SK-N-DZ (cell line): ENCODE measurements around the gene PCGF1.
A peak's percentile ranks its signal among the peaks of the same experiment; 100 is the strongest.

ENCODE experiments used
- DNase-seq: peaks from one replicate; pipeline ENCODE4 v3.0.0-alpha.2; 2015; ENCODE audit warnings: low spot score

PCGF1 gene

GRCh38 chr2:74537140-74537539 is 29.6 kb upstream of the PCGF1 start:
- DNase-seq, result no peak

- DNase-seq, result no peak
Measured at GRCh38 chr2:74536166-74536950, 28.9 kb upstream of the PCGF1 start.

- no peak for DNase-seq
Measured at GRCh38 chr2:74535440-74535965, 28.0 kb upstream of the PCGF1 start.

- no peak for DNase-seq
Measured at GRCh38 chr2:74534411-74534810, 26.9 kb upstream of the PCGF1 start.

- no peak for DNase-seq
Measured at GRCh38 chr2:74533464-74533863, 26.0 kb upstream of the PCGF1 start.

GRCh38 chr2:74532222-74532621 is 24.7 kb upstream of the PCGF1 start:
- no peak for DNase-seq

- DNase-seq, result no peak
Measured at GRCh38 chr2:74531666-74532065, 24.2 kb upstream of the PCGF1 start.

GRCh38 chr2:74530239-74531187 is 23.0 kb upstream of the PCGF1 start:
- no peak for DNase-seq

GRCh38 chr2:74529357-74530238 is 22.1 kb upstream of the PCGF1 start, which contains the start of the genes AUP1 and HTRA2:
Gene AUP1 (minus strand): TSS chr2:74529706. CDS start chr2:74529629, 77 bp downstream.
Gene HTRA2 (plus strand): TSS chr2:74529933. CDS start chr2:74530007, 74 bp downstream.
- DNase-seq, result peak; percentile 98

- DNase-seq, result no peak
Measured at GRCh38 chr2:74528600-74529356, 21.3 kb upstream of the PCGF1 start.

GRCh38 chr2:74527741-74528140 is 20.2 kb upstream of the PCGF1 start:
- no peak for DNase-seq

GRCh38 chr2:74526649-74527230 is 19.2 kb upstream of the PCGF1 start:
- no peak for DNase-seq

GRCh38 chr2:74525717-74526648 is 18.5 kb upstream of the PCGF1 start, which contains the start of gene DQX1:
Gene DQX1 (minus strand): TSS chr2:74526231. CDS start chr2:74525729, 502 bp downstream.
- DNase-seq, result no peak

- no peak for DNase-seq
Measured at GRCh38 chr2:74524955-74525716, 17.6 kb upstream of the PCGF1 start.

GRCh38 chr2:74524005-74524404 is 16.5 kb upstream of the PCGF1 start:
- no peak for DNase-seq

GRCh38 chr2:74522516-74522915 is 15.0 kb upstream of the PCGF1 start:
- DNase-seq, result no peak

GRCh38 chr2:74516650-74517049 is 9.2 kb upstream of the PCGF1 start:
- no peak for DNase-seq
